Right lobe of liver (tissue), 4 donors: Measurements from ENCODE around the gene CDRT4.

Experiments used
- CTCF ChIP-seq, 4 donors: fragments of 200-600 bp in 3 of 4; fragments of 450-650 bp in 1 of 4; IDR thresholded peaks; one replicate each; pipeline versions ENCODE4 v1.5.1 to v1.8.0; 2016 to 2022; ENCODE audit warnings: antibody characterized with exemption in 4 of 4, mild to moderate bottlenecking in 2 of 4
- POLR2A ChIP-seq: fragments of 450-650 bp; IDR thresholded peaks from one replicate; pipeline ENCODE4 v1.6.1; 2017; ENCODE audit warnings: antibody characterized with exemption, mild to moderate bottlenecking
- donor health status: DM: no; HTN: no; CAD: no.
- donor health status: DM: no; HTN: no; CAD: no.
- donor health status: DM: no; HTN: yes; CAD: no.

DNA sequence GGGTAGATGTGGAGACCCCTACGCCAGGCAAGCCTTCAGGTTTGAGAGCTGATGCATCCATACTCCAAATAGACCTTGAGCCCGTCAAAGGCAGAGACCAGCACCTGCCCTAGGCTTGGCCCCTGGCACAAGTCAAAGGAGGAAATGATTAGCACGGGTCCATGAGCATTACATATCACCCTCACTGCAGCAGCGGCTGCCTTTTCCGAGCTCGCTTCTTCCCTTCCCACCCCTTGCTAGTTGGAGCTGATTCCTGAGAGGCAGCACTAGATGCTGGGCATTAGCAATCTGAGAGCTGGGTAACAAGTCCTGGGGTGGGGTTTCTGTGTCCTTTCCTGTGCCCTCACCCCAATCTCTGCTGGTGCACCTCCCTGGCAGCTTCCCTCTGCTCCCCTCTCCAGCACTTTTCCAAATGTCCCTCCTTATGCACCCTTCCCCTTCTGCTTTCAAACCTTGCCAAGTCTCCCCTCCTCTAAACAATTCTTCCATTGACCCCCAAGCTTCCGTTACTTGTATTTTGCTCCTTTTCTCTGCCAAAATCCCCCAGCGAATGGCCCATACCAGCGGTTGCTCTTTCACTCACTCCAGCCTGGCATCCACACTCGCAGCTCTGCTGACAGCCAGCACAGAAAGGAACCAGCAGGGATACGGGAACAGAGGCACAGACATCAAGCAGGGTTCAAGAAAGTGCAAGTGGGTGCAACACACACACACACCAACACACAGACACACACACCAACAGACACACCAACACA lies 3.0 kb downstream of the CDRT4 start:
- TF ChIP-seq CTCF (IDR thresholded peaks at IDR 0.05) (no peak), POLR2A (no peak)
